ENCODE results near the gene DCX.

DNA sequence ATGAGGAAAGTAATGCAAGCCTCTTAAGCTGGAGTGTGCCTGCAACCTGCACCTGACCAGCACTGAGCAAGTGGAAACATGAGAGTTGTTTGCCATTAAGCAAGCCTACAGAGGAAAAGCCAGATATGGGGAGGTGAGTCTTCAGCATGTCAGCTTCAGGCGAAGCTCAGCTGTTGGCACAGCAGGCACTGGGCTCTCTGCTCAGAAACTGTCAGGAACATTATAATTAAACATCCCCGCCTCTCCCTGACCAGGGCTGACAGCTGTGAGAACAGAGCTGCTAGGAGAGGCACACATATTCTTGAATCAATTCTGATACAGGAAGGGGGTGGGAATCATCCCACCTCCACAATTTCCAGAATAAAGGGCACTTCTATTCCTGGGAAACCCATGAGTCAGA lies 19.0 kb upstream of the DCX start:
- TF ChIP-seq POLR2AphosphoS5 (IDR thresholded peaks at IDR 0.05; ENCODE audit: control insufficient read depth, insufficient read depth, low read depth, low read length) (no peak), NCOA4 (IDR thresholded peaks at IDR 0.05; ENCODE audit: partially characterized antibody) (no peak), CTCF (IDR thresholded peaks at IDR 0.05 in 2 of 3, conservative IDR thresholded peaks at IDR 0.05 in 1 of 3; ENCODE audit: insufficient read depth in 2 of 3, low read depth in 1 of 3, low read length in 3 of 3) (no peak)
- TF ChIP-seq, protein P1, sequence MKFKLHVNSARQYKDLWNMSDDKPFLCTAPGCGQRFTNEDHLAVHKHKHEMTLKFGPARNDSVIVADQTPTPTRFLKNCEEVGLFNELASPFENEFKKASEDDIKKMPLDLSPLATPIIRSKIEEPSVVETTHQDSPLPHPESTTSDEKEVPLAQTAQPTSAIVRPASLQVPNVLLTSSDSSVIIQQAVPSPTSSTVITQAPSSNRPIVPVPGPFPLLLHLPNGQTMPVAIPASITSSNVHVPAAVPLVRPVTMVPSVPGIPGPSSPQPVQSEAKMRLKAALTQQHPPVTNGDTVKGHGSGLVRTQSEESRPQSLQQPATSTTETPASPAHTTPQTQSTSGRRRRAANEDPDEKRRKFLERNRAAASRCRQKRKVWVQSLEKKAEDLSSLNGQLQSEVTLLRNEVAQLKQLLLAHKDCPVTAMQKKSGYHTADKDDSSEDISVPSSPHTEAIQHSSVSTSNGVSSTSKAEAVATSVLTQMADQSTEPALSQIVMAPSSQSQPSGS (CRISPR knock-in tag; IDR thresholded peaks at IDR 0.05), result no peak

Measured in K562 (cell line).